Colonic mucosa (tissue), 4 donors: ENCODE results near the gene TTC3. TPM values are rescaled to one million over a fixed set of nuclear protein-coding genes. Genes with fewer than 3 reads are reported as not detected.

Experiments used
- DNase-seq: peaks from one replicate; pipeline ENCODE4 v3.0.0-alpha.2; 2020
- H3K27ac ChIP-seq: fragments of 200-600 bp; one replicate; pipeline ENCODE4 v1.8.0; 2021
- H3K27me3 ChIP-seq: fragments of 200-600 bp; one replicate; pipeline ENCODE4 v1.8.0; 2021
- H3K36me3 ChIP-seq: fragments of 200-600 bp; one replicate; pipeline ENCODE4 v1.8.0; 2021
- H3K4me1 ChIP-seq: fragments of 200-600 bp; one replicate; pipeline ENCODE4 v1.8.0; 2021; ENCODE audit warnings: mild to moderate bottlenecking
- H3K4me3 ChIP-seq: fragments of 200-600 bp; one replicate; pipeline ENCODE4 v1.8.0; 2021
- H3K9ac ChIP-seq, 2 donors: one replicate each; pipeline ENCODE4 v1.7.0; 2013; ENCODE audit warnings: control low read depth in 2 of 2, low read depth in 2 of 2, low read length in 2 of 2
- H3K9me3 ChIP-seq: fragments of 200-600 bp; one replicate; pipeline ENCODE4 v1.8.0; 2021
- CTCF ChIP-seq: fragments of 200-600 bp; IDR thresholded peaks from one replicate; pipeline ENCODE4 v1.8.0; 2022; ENCODE audit warnings: antibody characterized with exemption, mild to moderate bottlenecking
- intact Hi-C: fragments of 100-400 bp; cut with DNase I; formaldehyde crosslinking; loops from one replicate; pipeline ENCODE4 v1.14.1; 2022
- total RNA-seq, 2 donors: library from RNA; stranded (reverse); fragmentation: NEBNext Ultra II Directional in 1 of 2; extraction: Animal tissue kit (Norgen Biotek cat#: 25700) in 1 of 2; gene quantifications; one replicate each; pipeline ENCODE4 v1.2.1, GENCODE V29; 2021
- donor health status: healthy.
- donor health status: DM: no; HTN: no; CAD: no.
- donor health status: DM: no; HTN: no; CAD: no.

TTC3 gene
- total RNA-seq, 2 donors from 2014 or later, result 85.8 to 125 TPM

GRCh38 chr21:37240978-37241377 is 167.9 kb downstream of the TTC3 start:
- intact Hi-C loops, result no loop called here
- no peaks in the 10 kb centered on the region for H3K4me1 ChIP-seq
- no peaks in the 10 kb centered on the region for H3K36me3 ChIP-seq
- H3K27me3 ChIP-seq, result no peaks in the 10 kb centered on the region
- H3K4me3 ChIP-seq, result no peak overlapping the region
- H3K9me3 ChIP-seq, result no peaks in the 10 kb centered on the region
- no peak for TF ChIP-seq CTCF
- no peak for DNase-seq
- H3K9ac ChIP-seq, result no peak overlapping the region
- H3K27ac ChIP-seq, result no peak overlapping the region

GRCh38 chr21:37241426-37241825 is 168.4 kb downstream of the TTC3 start:
- intact Hi-C loops, result no loop called here
- TF ChIP-seq CTCF, result no peak
- H3K36me3 ChIP-seq, result no peaks in the 10 kb centered on the region

GRCh38 chr21:37243961-37244360 is 170.9 kb downstream of the TTC3 start:
- Histone ChIP-seq H3K4me1 (no peaks in the 10 kb centered on the region), H3K36me3 (no peaks in the 10 kb centered on the region), H3K9me3 (no peaks in the 10 kb centered on the region), H3K27ac (no peak overlapping the region), H3K4me3 (no peak overlapping the region), H3K27me3 (no peaks in the 10 kb centered on the region), H3K9ac (no peak overlapping the region)
- TF ChIP-seq CTCF, result no peak
- DNase-seq, result no peak
- intact Hi-C loops, result no loop called here

More at GRCh38 chr21:37241426-37241825, 168.4 kb downstream of the TTC3 start:
- Histone ChIP-seq H3K9ac (no peak overlapping the region), H3K4me3 (no peak overlapping the region), H3K4me1 (no peaks in the 10 kb centered on the region), H3K27me3 (no peaks in the 10 kb centered on the region), H3K9me3 (no peaks in the 10 kb centered on the region), H3K27ac (no peak overlapping the region)
- no peak for DNase-seq

GRCh38 chr21:37244501-37245095 is 171.5 kb downstream of the TTC3 start:
- intact Hi-C loops, result no loop called here
- H3K4me1 ChIP-seq, result no peaks in the 10 kb centered on the region
- no peak for DNase-seq
- H3K4me3 ChIP-seq, result no peak overlapping the region
- H3K27me3 ChIP-seq, result no peaks in the 10 kb centered on the region
- H3K27ac ChIP-seq, result no peak overlapping the region
- H3K36me3 ChIP-seq, result no peaks in the 10 kb centered on the region
- H3K9ac ChIP-seq, result no peak overlapping the region
- no peaks in the 10 kb centered on the region for H3K9me3 ChIP-seq
- no peak for TF ChIP-seq CTCF

GRCh38 chr21:37245151-37245550 is 172.1 kb downstream of the TTC3 start:
- no peak for TF ChIP-seq CTCF
- no peak for DNase-seq

More at GRCh38 chr21:37245151-37245550, 172.1 kb downstream of the TTC3 start:
- Histone ChIP-seq H3K27ac (no peak overlapping the region), H3K9ac (no peak overlapping the region), H3K27me3 (no peaks in the 10 kb centered on the region), H3K4me3 (no peak overlapping the region), H3K9me3 (no peaks in the 10 kb centered on the region), H3K36me3 (no peaks in the 10 kb centered on the region), H3K4me1 (no peaks in the 10 kb centered on the region)
- intact Hi-C loops, result no loop called here
